OCI-M2 (cell line): ENCODE data around the gene FAM135A.
"Not testable (repeated sequence)": the region's sequence is repeated elsewhere in the genome, so short reads cannot be mapped to it uniquely, and the experiment has no call there.

Experiments
- DNase-seq: peaks from one replicate; lab custom pipeline; 2025; ENCODE audit not compliant: unreplicated experiment; lab: John Stamatoyannopoulos, UW

FAM135A gene

GRCh38 chr6:70456735-70457134, 43.4 kb downstream of the FAM135A start:
- DNase-seq: no peak

- DNase-seq: no peak
Observed at GRCh38 chr6:70459235-70459634, 45.9 kb downstream of the FAM135A start.

- not testable (repeated sequence) for DNase-seq
Observed at GRCh38 chr6:70459699-70460098, 46.4 kb downstream of the FAM135A start.

GRCh38 chr6:70470016-70470415, 56.7 kb downstream of the FAM135A start:
- no peak for DNase-seq

GRCh38 chr6:70470510-70470909, 57.2 kb downstream of the FAM135A start:
- DNase-seq: not testable (repeated sequence)

GRCh38 chr6:70474751-70475150, 61.4 kb downstream of the FAM135A start:
- DNase-seq: no peak

GRCh38 chr6:70479236-70479635, 65.9 kb downstream of the FAM135A start:
- DNase-seq: no peak

GRCh38 chr6:70486638-70487037, 73.3 kb downstream of the FAM135A start:
- DNase-seq: not testable (repeated sequence)

GRCh38 chr6:70489364-70489763, 76.1 kb downstream of the FAM135A start:
- DNase-seq: no peak

GRCh38 chr6:70494833-70495232, 81.5 kb downstream of the FAM135A start:
- DNase-seq: no peak

- DNase-seq: not testable (repeated sequence)
Observed at GRCh38 chr6:70495790-70496189, 82.5 kb downstream of the FAM135A start.

GRCh38 chr6:70502484-70502883, 89.2 kb downstream of the FAM135A start:
- DNase-seq: no peak

- no peak for DNase-seq
Observed at GRCh38 chr6:70503813-70504465, 90.6 kb downstream of the FAM135A start.

GRCh38 chr6:70506321-70506720, 93.0 kb downstream of the FAM135A start:
- DNase-seq: no peak

GRCh38 chr6:70507161-70507560, 93.9 kb downstream of the FAM135A start:
- no peak for DNase-seq

- no peak for DNase-seq
Observed at GRCh38 chr6:70508953-70509352, 95.6 kb downstream of the FAM135A start.

- no peak for DNase-seq
Observed at GRCh38 chr6:70510600-70510999, 97.3 kb downstream of the FAM135A start.

- DNase-seq: no peak
Observed at GRCh38 chr6:70518723-70519122, 105.4 kb downstream of the FAM135A start.

GRCh38 chr6:70520575-70520974, 107.3 kb downstream of the FAM135A start:
- DNase-seq: no peak

- DNase-seq: no peak
Observed at GRCh38 chr6:70524721-70525286, 111.5 kb downstream of the FAM135A start.

- no peak for DNase-seq
Observed at GRCh38 chr6:70527071-70527737, 113.9 kb downstream of the FAM135A start.

- DNase-seq: no peak
Observed at GRCh38 chr6:70530023-70530422, 116.7 kb downstream of the FAM135A start.
